ENCODE results near the gene SLC15A3.
A peak's percentile ranks its signal among the peaks of the same experiment; 100 is the strongest.
"Not testable (repeated sequence)": the region's sequence is repeated elsewhere in the genome, so short reads cannot be mapped to it uniquely, and the experiment has no call there.

Gene SLC15A3

DNA sequence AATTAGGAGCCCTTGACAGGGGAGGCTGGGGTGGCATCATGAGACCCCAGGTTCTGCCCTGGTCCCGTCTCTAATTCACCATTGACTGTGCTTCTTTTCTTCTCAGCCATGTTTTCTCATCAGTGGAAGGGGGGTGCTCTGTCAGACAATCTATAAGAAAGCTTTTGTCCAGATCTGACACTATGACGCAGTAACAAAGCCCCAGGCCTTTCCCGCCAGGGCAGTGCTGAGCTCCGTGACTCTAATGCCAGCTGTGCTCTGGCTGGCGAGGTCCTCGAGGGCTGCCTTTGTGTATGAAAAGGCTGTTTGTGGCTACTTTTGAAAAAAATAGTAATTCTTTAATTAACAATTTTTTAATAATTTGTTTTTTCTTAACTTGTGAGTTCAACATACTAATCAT is 22.8 kb upstream of the SLC15A3 start:
- DNase-seq = peak; percentile 29 to 33

DNA sequence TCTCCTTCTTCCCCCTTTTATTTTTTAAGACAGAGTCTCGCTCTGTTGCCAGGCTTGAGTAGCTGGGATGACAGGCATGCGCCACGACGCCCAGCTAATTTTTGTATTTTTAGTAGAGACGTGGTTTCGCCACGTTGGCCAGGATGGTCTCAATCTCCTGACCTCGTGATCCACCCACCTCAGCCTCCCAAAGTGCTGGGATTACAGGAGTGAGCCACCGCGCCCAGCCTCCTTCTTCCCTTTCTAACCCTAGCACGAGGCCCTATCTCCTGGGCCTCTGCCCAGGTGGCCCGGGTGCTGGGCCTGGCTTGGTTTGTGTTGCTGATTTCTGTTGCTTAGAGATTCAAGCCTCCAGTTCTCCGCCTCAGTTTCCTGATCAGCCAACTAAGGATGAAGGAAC is 22.3 kb upstream of the SLC15A3 start:
- DNase-seq = not testable (repeated sequence)

DNA sequence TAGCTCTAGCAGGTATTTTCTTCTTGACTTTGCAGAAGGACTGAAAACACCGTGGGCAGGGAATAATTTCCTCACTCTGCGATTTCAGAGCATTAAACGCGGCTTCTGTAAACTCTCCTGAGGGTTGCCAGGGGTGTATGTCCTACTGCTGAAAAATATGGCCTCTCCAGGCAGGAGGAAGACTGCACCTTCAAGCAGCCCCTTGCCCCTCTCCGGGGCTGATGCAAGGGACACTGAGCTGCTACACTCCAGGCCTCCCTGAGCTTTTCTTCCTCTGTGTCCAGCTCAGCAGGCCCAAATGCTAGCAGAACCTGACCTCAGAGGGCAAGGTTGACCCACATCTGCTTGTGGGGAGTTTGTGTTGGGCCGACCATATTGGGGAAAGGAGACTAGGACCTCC is 21.7 kb upstream of the SLC15A3 start:
- DNase-seq = no peak

DNA sequence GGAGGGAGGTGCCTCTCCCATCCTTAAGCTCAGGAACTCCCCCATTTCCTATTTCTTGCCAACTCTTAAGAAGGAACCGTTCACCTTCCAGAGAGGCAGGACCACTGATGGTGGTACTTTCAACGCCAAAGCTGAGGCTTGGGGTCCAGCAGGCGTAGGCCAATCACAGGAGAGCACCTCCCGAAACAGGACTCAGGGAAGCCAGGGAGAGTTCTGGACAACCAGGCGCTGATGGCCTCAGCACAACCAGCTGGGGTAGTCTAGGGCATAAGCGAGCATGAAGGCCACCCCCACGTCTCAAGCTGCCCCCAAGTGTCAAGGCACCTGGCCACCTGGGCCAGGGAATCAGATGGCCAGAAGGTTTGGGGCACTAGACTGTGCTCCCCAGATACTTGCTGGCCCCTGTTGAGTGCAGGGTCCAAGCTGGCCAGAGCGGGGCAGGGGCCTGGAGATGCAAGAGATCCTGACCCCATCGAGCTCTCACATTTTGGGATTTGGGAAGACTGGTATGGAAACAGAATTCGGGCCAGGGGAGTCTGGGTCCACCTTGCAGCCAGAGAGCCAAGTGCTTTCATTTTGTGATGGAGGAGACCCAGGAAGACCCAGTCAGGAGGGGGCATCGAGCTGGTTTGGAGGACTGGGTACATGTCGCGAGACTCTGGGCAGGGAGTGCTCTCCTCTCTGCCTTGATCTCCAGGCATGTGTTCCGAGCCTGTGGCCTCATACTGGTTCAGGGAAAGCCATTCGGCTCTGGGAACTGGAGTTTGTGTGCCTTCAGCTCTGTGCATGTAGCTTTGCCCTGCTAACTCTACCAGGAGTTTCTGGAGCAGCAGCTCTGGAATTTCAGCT is 20.4 kb upstream of the SLC15A3 start:
- no peak for DNase-seq

DNA sequence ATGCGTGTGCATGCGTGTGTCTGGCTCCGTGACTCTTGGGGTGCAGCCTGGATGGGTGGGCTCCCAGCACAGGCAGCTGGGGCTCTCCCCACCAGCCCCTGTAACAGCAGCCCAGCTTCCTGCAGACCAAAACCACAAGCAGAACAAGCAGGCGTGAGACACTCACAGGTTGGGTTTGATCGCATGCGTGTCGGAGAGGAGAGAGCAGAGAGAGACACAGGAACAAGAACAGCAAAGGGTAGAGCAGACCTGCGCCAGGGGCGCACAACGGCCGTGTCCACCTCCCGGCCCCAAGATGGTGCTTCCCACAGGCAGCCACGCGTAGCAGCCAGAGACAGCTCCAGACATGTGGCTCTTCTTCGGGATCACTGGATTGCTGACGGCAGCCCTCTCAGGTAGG is 19.5 kb upstream of the SLC15A3 start, which contains the start of gene CD6:
Gene CD6, plus strand, starts transcription at position 161 of the 400 bp plus-strand sequence. Its CDS starts 186 bp downstream, at position 347.
- no peak for DNase-seq

DNA sequence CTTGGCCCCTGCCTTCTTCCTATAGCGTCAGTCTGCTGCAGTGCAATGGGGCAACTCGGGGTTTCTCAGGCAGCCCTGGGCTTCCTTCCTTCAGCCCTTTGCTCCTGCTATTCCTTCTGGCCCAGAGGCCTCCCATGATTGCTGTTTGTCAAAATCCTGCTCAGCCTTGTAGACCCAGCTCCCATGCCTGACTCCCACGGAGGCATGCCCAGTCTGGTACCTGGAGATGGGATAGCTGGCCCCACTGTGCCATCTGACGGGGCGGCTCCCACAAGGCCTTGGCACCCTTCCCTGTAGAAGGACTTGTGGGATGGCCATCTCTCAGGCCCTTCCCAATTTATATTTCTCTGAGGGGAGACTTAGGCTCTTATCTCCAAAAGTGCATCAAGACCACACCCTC is 18.9 kb upstream of the SLC15A3 start:
- no peak for DNase-seq

DNA sequence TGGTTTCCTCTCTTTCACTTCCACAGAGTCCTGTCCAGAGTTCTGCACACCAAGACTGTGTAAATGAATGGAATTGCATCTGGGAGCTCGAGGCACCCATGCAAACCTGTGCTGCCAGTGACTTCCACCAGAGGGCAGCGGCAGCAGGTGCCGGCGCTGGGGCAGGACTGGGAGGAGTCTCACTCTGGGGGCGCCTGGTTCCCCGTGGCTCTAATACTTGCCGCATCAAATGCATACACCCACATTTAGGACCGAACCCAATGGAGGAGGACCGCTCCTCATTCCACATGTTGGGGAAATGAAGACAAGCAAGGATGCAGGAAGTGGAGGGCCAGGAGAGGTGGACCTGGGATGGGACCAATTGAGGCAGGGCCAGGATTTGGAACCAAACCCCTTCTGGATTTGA is 18.4 kb upstream of the SLC15A3 start:
- DNase-seq = peak in 1 of 2 donors; percentile 35

DNA sequence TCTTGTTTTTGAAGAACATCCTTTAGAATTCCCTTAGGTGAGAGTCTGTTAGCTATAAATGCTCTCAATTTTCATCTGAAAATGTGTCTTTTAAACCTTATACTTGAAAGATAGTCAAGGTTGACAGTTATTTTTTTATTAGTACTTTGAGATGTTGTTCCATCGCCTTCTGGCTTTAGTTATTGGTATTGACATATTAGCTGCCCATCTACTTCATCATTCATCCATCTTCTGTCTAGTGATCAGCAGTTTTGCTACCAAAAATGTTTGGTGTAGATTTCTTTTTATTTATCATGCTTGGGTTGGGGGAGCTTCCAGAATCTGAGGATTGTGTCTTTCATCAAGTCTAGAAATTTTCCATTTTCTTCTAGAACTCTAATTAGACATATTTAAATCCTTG is 16.2 kb upstream of the SLC15A3 start:
- no peak for DNase-seq

DNA sequence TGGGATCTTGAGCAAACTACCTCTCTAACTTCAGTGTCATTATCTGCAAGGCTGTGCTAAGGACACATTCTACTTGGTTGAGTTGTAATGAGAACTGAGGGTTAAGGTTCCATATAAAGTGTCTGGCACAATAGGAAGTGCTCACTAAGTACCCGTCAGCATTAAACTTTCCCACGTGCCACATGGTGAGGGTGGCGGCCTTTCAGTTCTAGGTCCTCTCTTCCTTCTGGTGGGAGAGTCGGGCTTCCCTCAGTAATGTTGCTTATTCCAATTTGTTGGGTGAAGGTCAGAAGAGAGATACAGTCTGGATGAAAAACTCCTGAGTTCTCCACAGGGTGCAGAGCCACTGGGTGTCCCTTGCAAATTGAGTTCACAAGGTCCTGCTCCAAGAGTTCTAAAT is 14.9 kb upstream of the SLC15A3 start:
- DNase-seq = no peak

DNA sequence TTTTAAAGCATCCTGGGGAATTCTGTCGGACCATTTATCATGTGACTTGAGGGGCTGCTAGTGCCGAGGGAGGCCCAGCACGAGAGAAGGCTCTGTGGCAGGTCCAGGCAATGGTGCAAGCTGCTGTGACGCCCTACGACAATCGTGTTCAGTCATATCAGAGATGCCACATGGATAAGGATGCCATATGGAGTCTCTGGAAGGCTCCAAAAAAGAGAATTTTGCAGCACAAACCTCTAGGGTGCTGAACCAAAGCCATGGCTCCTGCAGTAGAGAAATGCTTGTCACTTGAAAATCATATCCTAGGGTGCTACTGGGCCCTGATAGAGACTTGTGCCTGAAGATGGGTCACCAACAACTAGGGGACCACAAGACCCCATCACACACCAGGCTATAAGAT is 12.8 kb upstream of the SLC15A3 start:
- no peak for DNase-seq

DNA sequence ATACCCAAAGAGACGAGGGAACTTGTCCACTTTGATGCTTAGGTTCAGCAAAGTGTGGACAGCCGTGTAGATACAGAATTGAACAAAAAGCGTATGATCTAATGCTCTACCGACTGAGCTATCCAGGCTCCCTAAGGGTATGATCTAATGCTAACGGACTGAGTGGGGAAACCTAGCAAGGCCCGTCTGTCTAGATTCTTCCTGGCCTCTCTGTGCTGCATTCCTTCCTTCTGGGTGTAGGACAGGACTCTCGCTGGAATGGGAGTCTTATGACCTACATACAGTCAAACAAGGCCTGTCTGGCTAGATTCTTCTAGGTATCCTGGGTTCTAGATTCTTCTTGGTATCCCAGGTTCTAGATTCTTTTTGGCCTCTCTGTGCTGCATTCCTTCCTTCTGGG is 8.4 kb upstream of the SLC15A3 start:
- DNase-seq = no peak

DNA sequence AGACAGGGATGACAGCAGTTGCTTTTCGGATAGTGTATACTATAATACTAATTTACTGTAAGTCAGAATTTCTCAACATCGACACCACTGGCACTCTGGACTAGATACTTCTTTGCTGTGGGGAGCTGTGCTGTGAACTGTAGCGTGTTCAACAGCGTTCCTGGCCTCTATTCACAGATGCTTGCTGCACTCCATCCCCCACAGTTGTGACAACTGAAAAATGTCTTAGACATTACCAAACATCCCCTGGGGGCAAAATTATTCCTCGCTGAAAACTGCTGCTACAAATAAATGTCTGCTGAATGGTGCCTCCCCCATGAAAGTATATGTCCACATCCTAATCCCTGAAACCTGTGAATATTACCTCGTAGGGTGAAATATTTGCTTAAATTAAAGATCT is 7.5 kb upstream of the SLC15A3 start:
- no peak for DNase-seq

DNA sequence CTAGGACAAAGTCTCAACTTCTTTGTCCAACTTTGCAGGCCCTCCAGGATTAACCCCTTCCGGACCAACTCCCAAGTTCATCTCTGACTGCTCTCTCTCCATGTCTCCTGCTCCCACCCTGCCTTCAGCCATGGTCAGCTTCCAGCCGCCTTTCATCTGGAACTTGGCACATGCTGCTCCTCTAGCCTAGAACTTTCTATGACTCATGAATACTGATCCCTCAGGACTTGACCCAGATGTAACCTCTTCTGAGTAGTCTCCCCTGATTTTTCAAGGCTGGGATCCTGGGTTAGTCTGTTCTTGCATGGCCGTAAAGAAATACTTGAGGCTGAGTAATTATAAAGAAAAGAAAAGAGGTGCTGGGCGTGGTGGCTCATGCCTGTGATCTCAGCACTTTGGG is 5.2 kb upstream of the SLC15A3 start:
- DNase-seq = no peak

DNA sequence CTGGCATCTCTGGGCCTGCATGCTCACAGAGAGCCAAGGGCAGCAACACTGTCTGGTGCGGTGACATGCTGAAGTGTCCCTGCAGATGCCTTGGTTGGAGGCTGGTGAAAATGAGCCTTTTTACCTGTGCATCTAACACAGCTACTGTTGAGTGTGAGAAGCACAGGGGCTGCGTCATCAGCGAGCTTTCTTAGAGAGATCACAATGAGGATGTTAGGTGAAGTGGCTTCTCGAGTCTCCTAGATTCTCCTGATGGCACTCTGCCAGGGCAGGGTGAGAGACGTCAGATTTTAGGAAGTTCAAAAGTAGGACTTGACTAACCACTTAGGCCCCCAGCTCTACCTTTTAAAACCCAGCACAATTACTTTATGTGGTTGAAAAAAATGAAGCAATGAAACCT is 3.6 kb upstream of the SLC15A3 start:
- DNase-seq = no peak

DNA sequence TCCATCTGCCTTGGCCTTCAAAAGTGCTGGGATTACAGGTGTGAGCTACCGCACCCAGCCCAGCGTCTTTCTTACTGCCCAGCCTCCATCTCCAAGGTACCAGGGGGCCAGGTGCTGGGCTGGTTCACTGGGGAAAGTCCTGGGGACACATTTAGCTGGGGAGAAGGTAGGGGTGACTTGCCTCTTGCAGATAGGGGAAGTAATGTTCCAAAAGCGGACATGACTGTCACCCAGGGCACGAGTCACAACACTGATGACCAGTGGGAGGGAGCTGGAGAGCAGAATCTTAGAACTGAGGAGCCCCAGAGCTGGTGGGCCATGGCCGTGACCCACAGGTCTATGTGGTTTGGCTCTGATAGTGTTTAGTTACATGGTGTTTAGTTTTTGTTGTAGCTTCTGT is 2.4 kb upstream of the SLC15A3 start:
- DNase-seq = no peak

DNA sequence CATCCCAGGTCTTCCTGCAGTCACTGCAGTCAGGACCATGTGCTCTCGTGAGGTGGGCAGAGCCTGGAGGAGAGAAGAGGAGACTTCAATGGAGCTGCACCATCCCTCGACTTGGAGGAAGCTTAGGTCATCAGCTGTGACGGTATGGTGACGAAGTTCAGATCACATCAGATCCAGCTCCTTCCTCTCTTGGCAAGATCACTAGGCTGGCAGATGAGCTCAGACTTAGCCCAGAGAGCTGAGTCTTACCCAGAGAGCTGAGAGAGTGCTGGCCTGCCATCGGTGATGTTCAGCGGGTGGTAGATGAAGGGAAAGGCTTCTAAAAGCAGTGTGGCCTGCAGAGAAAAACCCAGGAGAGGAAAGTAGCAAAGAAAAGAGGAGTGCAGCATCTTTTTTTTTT is 1.8 kb upstream of the SLC15A3 start:
- DNase-seq = no peak

DNA sequence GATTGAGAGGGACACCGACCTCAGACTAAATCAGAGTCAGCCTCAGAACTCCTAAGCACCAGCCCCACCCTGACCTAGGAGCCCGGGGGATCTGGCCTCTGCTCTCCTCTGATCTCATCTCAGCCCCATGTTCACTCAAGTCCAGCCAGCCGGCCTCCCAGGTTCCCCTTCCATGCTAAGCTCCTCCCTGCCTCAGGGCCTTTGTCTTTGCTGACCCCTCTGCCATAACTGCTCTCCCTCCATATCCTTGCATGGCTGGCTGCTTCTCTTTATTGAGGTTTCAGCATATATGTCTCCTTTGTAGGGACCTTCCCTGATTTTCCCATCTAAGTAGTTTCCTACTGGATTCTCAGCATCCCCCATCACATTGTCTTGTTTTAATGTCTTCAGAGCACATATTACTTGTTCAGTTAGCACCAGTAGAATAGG is 780 bp upstream of the SLC15A3 start:
- no peak for DNase-seq

DNA sequence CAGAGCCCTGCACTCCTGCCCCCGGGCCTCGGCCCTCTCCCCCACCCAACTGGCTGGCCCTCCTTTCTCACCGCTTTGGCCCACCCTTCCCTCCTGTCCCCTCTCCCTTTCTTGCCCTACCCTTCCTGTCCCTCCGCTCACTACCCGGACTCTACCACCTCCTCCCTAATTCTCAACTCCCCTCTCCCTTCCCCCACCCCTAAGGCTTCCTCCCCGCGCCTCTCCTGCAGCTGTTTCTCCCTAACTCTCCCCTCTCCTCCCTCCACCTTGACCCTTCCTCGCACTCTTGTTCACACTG is 421 bp downstream of the SLC15A3 start:
- DNase-seq = no peak

DNA sequence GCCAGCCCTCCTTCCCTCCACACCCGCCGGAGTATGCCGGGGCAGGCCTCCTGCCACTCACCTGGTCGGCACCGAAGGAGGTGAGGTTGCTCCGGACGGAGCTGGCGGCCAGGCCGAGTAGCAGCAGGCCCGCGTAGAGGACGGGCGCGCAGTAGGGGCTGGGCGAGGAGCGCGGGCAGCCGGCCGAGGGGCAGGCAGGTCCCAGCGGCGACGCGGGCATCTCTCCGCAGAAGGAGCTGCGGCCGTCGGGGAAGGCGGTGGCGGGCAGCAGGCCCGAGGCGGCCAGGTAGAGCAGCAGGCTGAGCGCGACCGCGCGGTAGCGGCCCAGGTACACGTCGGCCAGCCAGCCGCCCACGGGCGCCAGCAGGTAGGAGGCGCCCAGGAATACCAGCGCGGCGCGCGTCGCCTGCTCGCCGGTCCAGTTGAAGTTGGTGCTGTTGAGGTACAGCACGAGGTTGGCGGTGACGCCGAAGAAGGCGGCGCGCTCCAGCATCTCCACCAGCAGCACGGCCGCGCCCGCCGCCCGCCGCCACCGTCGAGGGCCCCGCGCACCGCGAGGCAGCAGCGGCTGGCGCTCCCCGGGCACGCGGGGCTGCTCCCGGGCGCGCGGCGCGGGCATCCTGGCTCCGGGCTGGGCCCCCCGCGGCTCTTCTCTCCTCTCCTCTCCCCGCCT is 907 bp downstream of the SLC15A3 start:
- no peak for DNase-seq

DNA sequence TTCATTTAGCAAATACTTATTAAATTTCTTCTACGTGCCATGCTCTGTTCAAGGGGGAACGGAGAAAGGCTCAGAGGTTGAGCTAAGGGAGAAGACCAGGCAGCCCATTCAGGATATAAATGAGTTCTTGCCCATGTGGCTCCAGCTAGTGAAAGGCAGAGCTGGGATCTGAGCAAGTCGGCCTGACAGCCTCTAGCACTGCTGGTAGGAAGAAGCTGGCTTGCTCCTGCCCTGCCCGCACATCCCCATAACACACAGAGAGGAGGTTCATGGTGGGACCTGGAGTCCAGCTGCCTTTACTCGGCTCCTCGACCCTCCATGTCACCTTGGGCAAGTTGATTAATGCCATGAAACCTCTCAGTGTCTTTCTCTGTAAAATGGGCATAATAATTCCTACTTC is 2.0 kb downstream of the SLC15A3 start:
- no peak for DNase-seq

DNA sequence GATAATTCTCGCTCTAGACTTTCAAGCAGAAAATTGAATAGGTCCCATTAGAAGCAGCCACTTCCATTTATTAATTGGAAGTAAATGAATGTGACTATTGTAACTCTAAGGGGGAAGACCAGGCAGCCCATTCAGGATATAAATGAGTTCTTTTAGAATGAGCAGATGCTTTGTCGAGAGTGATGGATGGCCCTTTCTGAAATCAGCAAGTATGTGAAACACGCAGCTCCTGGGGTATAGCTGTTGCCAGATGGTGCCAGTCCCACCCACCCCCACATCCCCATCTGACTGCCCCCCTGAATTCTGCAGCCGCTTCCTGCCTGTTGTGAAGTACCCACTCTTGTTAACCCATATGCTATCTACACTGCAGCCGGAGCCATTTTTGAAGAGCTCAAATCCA is 3.7 kb downstream of the SLC15A3 start:
- DNase-seq = no peak

DNA sequence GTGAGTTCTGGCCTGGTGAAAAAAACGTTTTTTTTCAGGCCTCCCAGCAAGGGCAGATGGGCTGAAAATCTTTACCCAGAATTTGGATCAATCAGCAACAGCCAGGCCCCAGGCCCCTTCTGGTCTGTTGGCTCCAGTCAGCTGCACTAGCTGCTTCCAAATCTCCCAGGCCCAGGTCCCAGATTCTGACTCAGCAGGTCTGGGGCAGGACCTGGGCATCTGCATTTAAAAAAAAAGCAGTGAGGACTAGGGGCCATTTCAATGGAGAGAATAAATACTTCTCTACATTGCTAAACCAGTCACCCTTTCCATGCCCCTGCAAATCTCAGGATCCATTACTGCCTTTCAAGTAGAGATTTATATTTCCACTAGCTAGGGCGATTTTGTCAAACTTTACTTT is 4.3 kb downstream of the SLC15A3 start:
- peak in 1 of 2 donors; percentile 54 for DNase-seq

DNA sequence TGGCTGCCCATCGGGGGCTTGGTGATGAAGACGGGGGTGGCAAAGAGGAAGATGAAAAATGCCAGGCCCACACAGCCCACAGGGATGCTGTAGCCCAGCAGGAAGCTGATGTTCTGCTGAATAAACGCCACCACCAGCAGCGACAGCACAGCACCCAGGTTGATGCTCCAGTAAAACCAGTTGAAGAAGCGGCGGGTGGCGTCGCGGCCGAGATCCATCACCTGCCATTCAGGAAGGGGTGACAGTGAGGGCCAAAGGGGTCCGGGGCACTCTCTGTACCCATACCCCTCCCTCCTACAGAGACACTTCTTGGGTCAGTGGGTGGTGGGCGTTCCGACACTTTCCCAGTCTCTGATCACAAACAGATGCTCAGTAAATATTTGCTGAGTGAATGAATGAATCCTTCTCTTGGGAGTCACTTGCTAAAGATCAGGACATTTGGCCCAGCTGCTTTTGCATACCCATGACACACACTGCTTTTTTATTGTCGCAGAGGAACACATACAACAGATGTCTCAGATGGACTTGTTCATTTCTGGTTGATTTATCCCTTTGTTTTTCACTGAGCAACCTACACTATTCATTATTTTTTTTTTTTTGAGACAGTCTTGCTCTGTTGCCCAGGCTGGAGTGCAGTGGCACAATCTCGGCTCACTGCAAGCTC is 5.2 kb downstream of the SLC15A3 start:
- DNase-seq = no peak

DNA sequence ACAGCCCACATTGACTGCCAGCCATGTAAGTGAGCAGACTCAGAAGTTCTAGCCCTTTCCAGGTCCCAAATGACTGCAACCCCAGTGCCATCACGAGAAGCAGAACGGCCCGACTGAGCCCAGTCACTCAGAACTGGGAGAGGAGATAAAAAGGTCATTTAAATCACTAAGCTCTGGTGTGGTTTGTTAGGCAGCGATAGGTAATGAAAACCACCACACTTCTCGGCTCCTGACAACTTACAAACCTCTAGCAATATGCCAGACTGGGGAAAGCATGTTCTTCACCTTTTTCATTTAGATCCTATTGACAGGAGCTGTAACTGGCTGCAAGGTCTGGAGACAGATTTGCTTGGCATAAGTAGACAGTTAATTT is 6.7 kb downstream of the SLC15A3 start:
- DNase-seq = no peak
